ENCODE data around the gene POLR1B. TPM values are rescaled to one million over a fixed set of nuclear protein-coding genes. Genes with fewer than 3 reads are reported as not detected.

The POLR1B gene
- total and polyA plus RNA-seq, 2 experiments from 2014 or later, result 9.8 to 16.5 TPM

- no peaks in the 10 kb centered on the region for H3K27me3 ChIP-seq (replicated peaks; ENCODE audit: insufficient read depth)
- H3K4me1 ChIP-seq (ENCODE audit: insufficient read depth), result peaks cover 56% of the 10 kb centered on the region
- in situ Hi-C loops (cut with MboI), result loop anchor here (25.0 kb wide), 1 partner anchor 315 kb away; no protein-coding TSS in a partner anchor
- H2AFZ ChIP-seq, result no peak overlapping the region
- H4K20me1 ChIP-seq (ENCODE audit: insufficient read depth), result no peaks in the 10 kb centered on the region
- DNase-seq, result peak; percentile 95
- WGBS, 2 experiments (ENCODE audit: low coverage in 1 of 2, low lambda C conversion rate in 2 of 2, missing lambda C conversion rate in 2 of 2), result 1 to 3% methylated on average over 3 of the region's 3 CpGs
- no peak for TF ChIP-seq EZH2 (IDR thresholded peaks at IDR 0.05; ENCODE audit: insufficient read depth, poor library complexity, severe bottlenecking)
- TF ChIP-seq EZH2phosphoT487 (IDR thresholded peaks at IDR 0.05; ENCODE audit: insufficient read depth, low read depth), result no peak
- H3F3A ChIP-seq (ENCODE audit: insufficient read depth), result peaks cover 63% of the 10 kb centered on the region
- H3K9ac ChIP-seq, result peak overlapping the region; percentile 49
- no peaks in the 10 kb centered on the region for H3K9me3 ChIP-seq (ENCODE audit: low read depth)
- H3K79me2 ChIP-seq (ENCODE audit: insufficient read depth), result peaks cover 6% of the 10 kb centered on the region; the same call in 1 of the 2 replicates
- no peaks in the 10 kb centered on the region for H3K36me3 ChIP-seq (ENCODE audit: low read depth)
- H3K9me2 ChIP-seq (ENCODE audit: insufficient read depth), result no peaks in the 10 kb centered on the region
- peak overlapping the region; percentile 49 for H3K4me3 ChIP-seq
- H3K4me2 ChIP-seq (ENCODE audit: unreplicated experiment), result peak overlapping the region; percentile 51
- H3K27ac ChIP-seq, result peak overlapping the region; percentile 84
These were observed 80.2 kb downstream of the POLR1B start for GRCh38 chr2:112622528-112622849.

GRCh38 chr2:112623913-112624777 lies 81.9 kb downstream of the POLR1B start:
- TF ChIP-seq EZH2 (IDR thresholded peaks at IDR 0.05; ENCODE audit: insufficient read depth, poor library complexity, severe bottlenecking), result no peak
- TF ChIP-seq EZH2phosphoT487 (IDR thresholded peaks at IDR 0.05; ENCODE audit: insufficient read depth, low read depth), result no peak
- in situ Hi-C loops (cut with MboI), result loop anchor here (25.0 kb wide), 1 partner anchor 313 kb away; no protein-coding TSS in a partner anchor
- H3F3A ChIP-seq (ENCODE audit: insufficient read depth), result peaks cover 77% of the 10 kb centered on the region
- H4K20me1 ChIP-seq (ENCODE audit: insufficient read depth), result no peaks in the 10 kb centered on the region
- H2AFZ ChIP-seq, result no peak overlapping the region
- peaks cover 11% of the 10 kb centered on the region; the same call in 1 of the 2 replicates for H3K79me2 ChIP-seq (ENCODE audit: insufficient read depth)
- peak overlapping the region; percentile 90 for H3K27ac ChIP-seq
- DNase-seq, result peak; percentile 95
- H3K9me3 ChIP-seq (ENCODE audit: low read depth), result no peaks in the 10 kb centered on the region
- 61 to 63% methylated on average over 11 of the region's 11 CpGs for WGBS, 2 experiments (ENCODE audit: low coverage in 1 of 2, low lambda C conversion rate in 2 of 2, missing lambda C conversion rate in 2 of 2)
- H3K9me2 ChIP-seq (ENCODE audit: insufficient read depth), result no peaks in the 10 kb centered on the region
- H3K4me1 ChIP-seq (ENCODE audit: insufficient read depth), result peaks cover 73% of the 10 kb centered on the region
- H3K9ac ChIP-seq, result peak overlapping the region; percentile 69
- peak overlapping the region; percentile 54 for H3K4me3 ChIP-seq
- peak overlapping the region; percentile 84 for H3K4me2 ChIP-seq (ENCODE audit: unreplicated experiment)
- no peaks in the 10 kb centered on the region for H3K27me3 ChIP-seq (replicated peaks; ENCODE audit: insufficient read depth)
- H3K36me3 ChIP-seq (ENCODE audit: low read depth), result no peaks in the 10 kb centered on the region

GRCh38 chr2:112625474-112626114 lies 83.3 kb downstream of the POLR1B start:
- Histone ChIP-seq H3K9me3 (ENCODE audit: low read depth) (no peaks in the 10 kb centered on the region), H3K9ac (peak overlapping the region; percentile 69), H2AFZ (peak overlapping the region; percentile 20; the same call in 1 of the 2 replicates), H4K20me1 (ENCODE audit: insufficient read depth) (no peaks in the 10 kb centered on the region), H3K4me1 (ENCODE audit: insufficient read depth) (peaks cover 87% of the 10 kb centered on the region), H3K9me2 (ENCODE audit: insufficient read depth) (no peaks in the 10 kb centered on the region), H3K36me3 (ENCODE audit: low read depth) (no peaks in the 10 kb centered on the region), H3F3A (ENCODE audit: insufficient read depth) (peaks cover 92% of the 10 kb centered on the region), H3K4me3 (0 out of 2 replicates have a peak overlapping the region, but pooled peaks have one; percentile 16), H3K4me2 (ENCODE audit: unreplicated experiment) (peak overlapping the region; percentile 84), H3K27me3 (replicated peaks; ENCODE audit: insufficient read depth) (no peaks in the 10 kb centered on the region), H3K27ac (peak overlapping the region; percentile 90), H3K79me2 (ENCODE audit: insufficient read depth) (peaks cover 11% of the 10 kb centered on the region; the same call in 1 of the 2 replicates)
- in situ Hi-C loops (cut with MboI), result no loop called here
- DNase-seq, result peak; percentile 7
- 76 to 80% methylated on average over 7 of the region's 7 CpGs for WGBS, 2 experiments (ENCODE audit: low coverage in 1 of 2, low lambda C conversion rate in 2 of 2, missing lambda C conversion rate in 2 of 2)
- TF ChIP-seq EZH2 (IDR thresholded peaks at IDR 0.05; ENCODE audit: insufficient read depth, poor library complexity, severe bottlenecking) (no peak), EZH2phosphoT487 (IDR thresholded peaks at IDR 0.05; ENCODE audit: insufficient read depth, low read depth) (no peak)

GRCh38 chr2:112626604-112627059 lies 84.4 kb downstream of the POLR1B start:
- no peaks in the 10 kb centered on the region for H3K9me3 ChIP-seq (ENCODE audit: low read depth)
- no peaks in the 10 kb centered on the region for H3K9me2 ChIP-seq (ENCODE audit: insufficient read depth)
- peak overlapping the region; percentile 20 for H2AFZ ChIP-seq
- H3K79me2 ChIP-seq (ENCODE audit: insufficient read depth), result peaks cover 11% of the 10 kb centered on the region; the same call in 1 of the 2 replicates
- in situ Hi-C loops (cut with MboI), result no loop called here
- no peaks in the 10 kb centered on the region for H3K36me3 ChIP-seq (ENCODE audit: low read depth)
- DNase-seq, result peak; percentile 82
- peak overlapping the region; percentile 56 for H3K4me3 ChIP-seq
- peaks cover 91% of the 10 kb centered on the region for H3F3A ChIP-seq (ENCODE audit: insufficient read depth)
- WGBS, 2 experiments (ENCODE audit: low coverage in 1 of 2, low lambda C conversion rate in 2 of 2, missing lambda C conversion rate in 2 of 2), result 1% methylated on average over 7 of the region's 7 CpGs
- peak overlapping the region; percentile 80 for H3K4me2 ChIP-seq (ENCODE audit: unreplicated experiment)
- H3K27me3 ChIP-seq (replicated peaks; ENCODE audit: insufficient read depth), result no peaks in the 10 kb centered on the region
- H3K9ac ChIP-seq, result peak overlapping the region; percentile 69
- H3K4me1 ChIP-seq (ENCODE audit: insufficient read depth), result peaks cover 90% of the 10 kb centered on the region
- H3K27ac ChIP-seq, result peak overlapping the region; percentile 90
- TF ChIP-seq EZH2phosphoT487 (IDR thresholded peaks at IDR 0.05; ENCODE audit: insufficient read depth, low read depth) (no peak), EZH2 (IDR thresholded peaks at IDR 0.05; ENCODE audit: insufficient read depth, poor library complexity, severe bottlenecking) (no peak)
- H4K20me1 ChIP-seq (ENCODE audit: insufficient read depth), result no peaks in the 10 kb centered on the region

Small RNAs within 50 kb of the gene (small RNA-seq; reads per million reads assigned to genes)
- gene RF00019 (ENCODE audit: low read depth, low replicate concordance), result not detected

Other genes with a start within 250 kb of the POLR1B start
- 11.6 and 16.8 TPM in 2 replicates for gene RGPD8, start 108.8 kb upstream of the POLR1B start, total RNA-seq (2014; rRNA removed; shearing (Covaris generic))
- gene RGPD8, start 108.8 kb upstream of the POLR1B start, polyA plus RNA-seq (2016; fragmentation: Nextera tagmentation; extraction: Ambion mirVana), result 2.1 and 2.3 TPM in 2 replicates
- 68.4 and 69.7 TPM in 2 replicates for gene TTL, start 60.3 kb upstream of the POLR1B start, total RNA-seq (2014; rRNA removed; shearing (Covaris generic))
- gene TTL, start 60.3 kb upstream of the POLR1B start, polyA plus RNA-seq (2016; fragmentation: Nextera tagmentation; extraction: Ambion mirVana), result 11.1 and 11.5 TPM in 2 replicates
- 7.1 and 9.5 TPM in 2 replicates for gene CHCHD5, start 42.1 kb downstream of the POLR1B start, total RNA-seq (2014; rRNA removed; shearing (Covaris generic))
- 55.4 and 57.8 TPM in 2 replicates for gene CHCHD5, start 42.1 kb downstream of the POLR1B start, polyA plus RNA-seq (2016; fragmentation: Nextera tagmentation; extraction: Ambion mirVana)
- 135 and 153 TPM in 2 replicates for gene SLC20A1, start 103.5 kb downstream of the POLR1B start, total RNA-seq (2014; rRNA removed; shearing (Covaris generic))
- 191 and 193 TPM in 2 replicates for gene SLC20A1, start 103.5 kb downstream of the POLR1B start, polyA plus RNA-seq (2016; fragmentation: Nextera tagmentation; extraction: Ambion mirVana)
- gene NT5DC4, start 178.6 kb downstream of the POLR1B start, total RNA-seq (2014; rRNA removed; shearing (Covaris generic)), result not detected in 2 replicates
- not detected in 2 replicates for gene NT5DC4, start 178.6 kb downstream of the POLR1B start, polyA plus RNA-seq (2016; fragmentation: Nextera tagmentation; extraction: Ambion mirVana)
- gene CKAP2L, start 222.1 kb downstream of the POLR1B start, total RNA-seq (2014; rRNA removed; shearing (Covaris generic)), result 5.2 and 6.6 TPM in 2 replicates
- 9.0 and 10.9 TPM in 2 replicates for gene CKAP2L, start 222.1 kb downstream of the POLR1B start, polyA plus RNA-seq (2016; fragmentation: Nextera tagmentation; extraction: Ambion mirVana)
- gene IL1A, start 242.0 kb downstream of the POLR1B start, total RNA-seq (2014; rRNA removed; shearing (Covaris generic)), result 0.54 TPM in 1 of 2 replicates, not detected in the other
- gene IL1A, start 242.0 kb downstream of the POLR1B start, polyA plus RNA-seq (2016; fragmentation: Nextera tagmentation; extraction: Ambion mirVana), result 0.14 TPM in 1 of 2 replicates, not detected in the other

Data from GM23248 (cell line).